ENCODE results near the gene ATXN7L3. TPM values are rescaled to one million over a fixed set of nuclear protein-coding genes. Genes with fewer than 3 reads are reported as not detected.

The ATXN7L3 gene
- total and polyA plus RNA-seq, 9 of the 15 experiments (the other 6 are each of a cell fraction or from before 2014, with no cell fraction given) = 0.62 to 66.1 (median 33.2) TPM

- TF ChIP-seq TBL1XR1 (IDR thresholded peaks at IDR 0.05; ENCODE audit: low read length in 2 of 2) (0 out of 4 replicates have a peak, but pooled peaks of 1 of the 2 experiments have one; percentile 23), FOS (IDR thresholded peaks at IDR 0.05; ENCODE audit: extremely low read depth, insufficient read length) (peak; percentile 38), NR2C1 (IDR thresholded peaks at IDR 0.05) (peak; percentile 93), NR2C1 (tag; IDR thresholded peaks at IDR 0.05) (peak; percentile 97), RCOR1 (IDR thresholded peaks at IDR 0.05; ENCODE audit: borderline replicate concordance in 1 of 2, low read depth in 2 of 2, low read length in 2 of 2) (peak in 1 of 2 experiments; percentile 90; a peak in 2 of 4 replicates), POLR2AphosphoS2 (IDR thresholded peaks at IDR 0.05; ENCODE audit: low read length) (peak; percentile 42; the same call in 1 of the 2 replicates), NFIC (IDR thresholded peaks at IDR 0.05) (peak; percentile 52), JUN (IDR thresholded peaks at IDR 0.05; ENCODE audit: borderline replicate concordance, low read depth, low read length) (peak; percentile 82), JUN (CRISPR knock-in tag; IDR thresholded peaks at IDR 0.05; ENCODE audit: borderline replicate concordance) (no peak), MTA2 (IDR thresholded peaks at IDR 0.05; ENCODE audit: low read depth) (0 out of 2 replicates have a peak, but pooled peaks have one; percentile 17), KDM1A (IDR thresholded peaks at IDR 0.05) (peak; percentile 42 to 55; a peak in 2 of 4 replicates)
Measured at GRCh38 chr17:44204441-44204882, 4.8 kb upstream of the ATXN7L3 start (continued).

DNA sequence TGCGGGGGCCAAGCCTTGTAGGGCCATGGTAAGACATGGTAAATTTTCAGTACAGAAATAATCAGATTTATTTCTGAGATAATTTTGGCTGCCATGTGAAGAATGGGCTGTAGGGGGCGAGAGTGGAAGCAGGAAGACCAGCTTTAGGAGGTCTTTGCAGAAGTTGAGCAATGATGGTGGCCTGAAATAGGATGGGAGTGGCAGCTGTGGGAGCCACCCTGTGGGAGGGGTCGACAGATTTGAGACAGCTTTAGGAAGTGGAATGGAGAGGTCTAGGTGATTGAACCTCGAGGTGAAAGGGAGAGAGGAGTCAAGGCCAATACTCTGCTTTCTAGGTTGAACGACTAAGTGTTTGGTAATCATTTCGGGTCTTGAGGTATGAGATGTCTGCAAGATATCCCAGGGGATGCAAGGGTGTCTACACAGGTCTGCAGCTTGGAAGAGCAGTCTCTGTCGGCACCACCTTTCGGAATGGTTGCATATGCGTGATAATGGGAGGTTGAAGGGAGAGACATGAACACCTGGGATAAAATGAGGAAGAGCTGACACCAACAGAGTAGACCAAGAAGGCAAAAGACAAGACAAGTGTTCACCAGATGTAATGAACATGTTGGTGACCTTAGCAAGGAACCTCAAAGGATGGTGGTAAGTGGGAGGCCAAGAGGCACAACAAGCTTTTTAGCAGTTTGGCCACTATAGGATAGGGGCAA, 4.2 kb upstream of the ATXN7L3 start:
- no TSS peak for BruUV-seq (replicated peaks)
- Histone ChIP-seq H3K9me1 (ENCODE audit: control insufficient read depth, insufficient read depth, low read length) (no peaks in the 10 kb centered on the region), H3K27me3 (ENCODE audit: control insufficient read depth in 2 of 2, insufficient read depth in 2 of 2, low read length in 2 of 2) (no peaks in the 10 kb centered on the region), H3K4me2 (ENCODE audit: insufficient read depth, low read length) (peak overlapping the region; percentile 22; the same call in 1 of the 2 replicates), H3K9me3 (replicated peaks; ENCODE audit: control insufficient read depth, insufficient read depth, low read depth, low read length) (no peaks in the 10 kb centered on the region), H3K36me3 (ENCODE audit: control insufficient read depth, insufficient read depth, low read length) (peaks cover 24% of the 10 kb centered on the region), H2AFZ (ENCODE audit: low read depth, low read length) (no peak overlapping the region), H4K20me1 (replicated peaks; ENCODE audit: control insufficient read depth, insufficient read depth, low read length) (no peaks in the 10 kb centered on the region; the same call in 1 of the 2 replicates), H3K27ac (ENCODE audit: extremely low read depth, low read depth, low read length) (peak overlapping the region; percentile 14; the same call in 1 of the 3 replicates), H3K4me3 (no peak overlapping the region), H3K4me1 (replicated peaks in 1 of 2; ENCODE audit: control insufficient read depth in 2 of 2, insufficient read depth in 2 of 2, low read length in 2 of 2) (peaks cover 30 to 31% of the 10 kb centered on the region in 2 experiments), H3K9ac (ENCODE audit: insufficient read depth in 1 of 2, low read depth in 2 of 2, low read length in 2 of 2) (no peak overlapping the region), H3K79me2 (ENCODE audit: control insufficient read depth, insufficient read depth, low read length) (peaks cover 2% of the 10 kb centered on the region; the same call in 2 of the 3 replicates)
- peak; percentile 41 to 77 (median 55) for DNase-seq (ENCODE audit: extremely low read depth in 1 of 4, low spot score in 3 of 4)
- in situ Hi-C loops (cut with MboI) (loop anchor here (5.0 kb wide), 1 partner anchor 313 kb away; no protein-coding TSS in a partner anchor), intact Hi-C loops (cut with micrococcal nuclease) (no loop called here)
- ChIA-PET CTCF (ENCODE audit: low intra/inter-chr PET ratio) (interaction anchor here (1.5 kb wide), 1 partner anchor 127 kb away, joined by 4 read pairs; no protein-coding TSS in a partner anchor), POLR2A (interaction anchor here (0.6 to 2.3 kb wide), 7 partner anchors 10 to 172 kb away, joined by 3 to 11 read pairs (median 4); partner anchors contain the start of gene TMUB2)
- peak; percentile 8; the same call in 2 of the 3 replicates for ATAC-seq
- peak; percentile 67 for FAIRE-seq
- WGBS (ENCODE audit: insufficient coverage, low coverage, missing lambda C conversion rate) = 26% methylated on average over 9 of the region's 9 CpGs
- TF ChIP-seq NR4A1 (CRISPR knock-in tag; IDR thresholded peaks at IDR 0.05) (no peak), NR4A1 (tag; IDR thresholded peaks at IDR 0.05) (no peak), ARNT (IDR thresholded peaks at IDR 0.05) (0 out of 4 replicates have a peak, but pooled peaks have one; percentile 8 to 53), CC2D1A (IDR thresholded peaks at IDR 0.05) (peak; percentile 7; the same call in 1 of the 2 replicates), MED1 (CRISPR knock-in tag; IDR thresholded peaks at IDR 0.05; ENCODE audit: borderline replicate concordance) (0 out of 2 replicates have a peak, but pooled peaks have one; percentile 29), DACH1 (IDR thresholded peaks at IDR 0.05; ENCODE audit: partially characterized antibody) (no peak), TEAD4 (IDR thresholded peaks at IDR 0.05; ENCODE audit: low read length) (peak; percentile 5; the same call in 1 of the 2 replicates), TEAD4 (CRISPR knock-in tag; IDR thresholded peaks at IDR 0.05; ENCODE audit: borderline replicate concordance) (no peak)
- TF ChIP-seq, protein P1, sequence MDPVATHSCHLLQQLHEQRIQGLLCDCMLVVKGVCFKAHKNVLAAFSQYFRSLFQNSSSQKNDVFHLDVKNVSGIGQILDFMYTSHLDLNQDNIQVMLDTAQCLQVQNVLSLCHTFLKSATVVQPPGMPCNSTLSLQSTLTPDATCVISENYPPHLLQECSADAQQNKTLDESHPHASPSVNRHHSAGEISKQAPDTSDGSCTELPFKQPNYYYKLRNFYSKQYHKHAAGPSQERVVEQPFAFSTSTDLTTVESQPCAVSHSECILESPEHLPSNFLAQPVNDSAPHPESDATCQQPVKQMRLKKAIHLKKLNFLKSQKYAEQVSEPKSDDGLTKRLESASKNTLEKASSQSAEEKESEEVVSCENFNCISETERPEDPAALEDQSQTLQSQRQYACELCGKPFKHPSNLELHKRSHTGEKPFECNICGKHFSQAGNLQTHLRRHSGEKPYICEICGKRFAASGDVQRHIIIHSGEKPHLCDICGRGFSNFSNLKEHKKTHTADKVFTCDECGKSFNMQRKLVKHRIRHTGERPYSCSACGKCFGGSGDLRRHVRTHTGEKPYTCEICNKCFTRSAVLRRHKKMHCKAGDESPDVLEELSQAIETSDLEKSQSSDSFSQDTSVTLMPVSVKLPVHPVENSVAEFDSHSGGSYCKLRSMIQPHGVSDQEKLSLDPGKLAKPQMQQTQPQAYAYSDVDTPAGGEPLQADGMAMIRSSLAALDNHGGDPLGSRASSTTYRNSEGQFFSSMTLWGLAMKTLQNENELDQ (CRISPR knock-in tag; IDR thresholded peaks at IDR 0.05; ENCODE audit: borderline replicate concordance) = 0 out of 2 replicates have a peak, but pooled peaks have one; percentile 17

All from K562 (cell line).